Ovary (tissue), 3 donors: ENCODE data around the gene BTG1.

Source experiments
- CTCF ChIP-seq, 3 donors: fragments of 450-650 bp in 2 of 3; fragments of 200-600 bp in 1 of 3; IDR thresholded peaks; one replicate each; pipeline versions ENCODE4 v1.5.1 to v1.8.0; 2016 to 2022; ENCODE audit warnings: antibody characterized with exemption in 3 of 3, mild to moderate bottlenecking in 1 of 3
- POLR2A ChIP-seq: fragments of 450-650 bp; IDR thresholded peaks from one replicate; pipeline ENCODE4 v1.6.1; 2017; ENCODE audit warnings: antibody characterized with exemption, mild to moderate bottlenecking, moderate library complexity
- donor health status: DM: no; HTN: no; CAD: no.

GRCh38 chr12:92140156-92140555, 5.5 kb downstream of the BTG1 start:
- no peak for TF ChIP-seq CTCF (IDR thresholded peaks at IDR 0.05)
- TF ChIP-seq POLR2A = no peak
